Occipital lobe (tissue), 2 donors: ENCODE data around the gene PNPLA7. TPM values are rescaled to one million over a fixed set of nuclear protein-coding genes. Genes with fewer than 3 reads are reported as not detected.

ENCODE experiments used
- DNase-seq: peaks from one replicate; lab custom pipeline; 2025; lab: John Stamatoyannopoulos, UW
- total RNA-seq: library from RNA; depleted of rRNA; stranded (reverse); fragments of >200 nt; gene quantifications from one replicate; pipeline ENCODE4 v1.2.3, GENCODE V29; 2014

The PNPLA7 gene
- total RNA-seq, 1 donor from 2014 or later, result 0.94 TPM

GRCh38 chr9:137437691-137438590 lies 112.3 kb downstream of the PNPLA7 start:
- DNase-seq, result no peak

DNA sequence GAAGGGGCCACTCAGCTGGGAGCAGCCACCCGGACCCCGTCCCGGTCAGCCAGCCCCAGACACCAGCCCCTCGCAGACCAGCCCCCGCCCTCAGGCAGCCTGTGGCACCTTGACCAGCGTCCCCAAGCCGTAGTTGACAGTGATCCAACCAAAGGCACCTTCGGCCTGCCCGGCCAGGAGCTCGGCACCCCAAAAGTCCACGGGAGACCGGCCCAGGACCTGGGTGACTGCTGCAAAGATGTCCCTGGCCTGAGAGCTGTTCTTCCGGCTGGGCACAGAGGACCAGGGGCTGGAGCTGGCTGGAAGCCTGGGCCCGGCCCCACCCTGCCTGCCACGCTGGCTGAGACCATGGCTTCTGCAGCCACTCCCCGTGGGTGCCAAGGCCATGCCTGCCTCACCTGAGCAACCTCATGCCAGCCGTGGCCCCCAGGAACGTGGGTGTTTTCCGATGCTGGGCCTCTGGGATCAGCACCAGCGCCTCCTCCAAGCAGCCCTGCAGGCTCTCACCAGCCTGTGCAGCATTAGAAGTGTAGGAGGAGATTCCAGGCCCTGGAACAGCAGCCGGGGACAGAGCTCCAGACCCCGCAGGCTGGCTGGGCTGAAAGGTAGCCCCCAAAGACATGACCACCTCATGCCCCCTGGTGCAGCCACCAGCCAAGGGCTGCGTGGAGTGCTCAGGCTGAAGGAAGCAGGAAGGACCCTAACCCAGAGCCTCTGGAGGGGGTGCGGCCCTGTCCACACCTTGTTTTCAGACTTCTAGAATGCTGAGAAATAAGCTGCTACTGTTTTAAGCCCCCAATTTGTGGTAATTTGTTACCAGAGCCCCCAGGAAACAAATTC lies 113.2 kb downstream of the PNPLA7 start:
- DNase-seq, result no peak

DNA sequence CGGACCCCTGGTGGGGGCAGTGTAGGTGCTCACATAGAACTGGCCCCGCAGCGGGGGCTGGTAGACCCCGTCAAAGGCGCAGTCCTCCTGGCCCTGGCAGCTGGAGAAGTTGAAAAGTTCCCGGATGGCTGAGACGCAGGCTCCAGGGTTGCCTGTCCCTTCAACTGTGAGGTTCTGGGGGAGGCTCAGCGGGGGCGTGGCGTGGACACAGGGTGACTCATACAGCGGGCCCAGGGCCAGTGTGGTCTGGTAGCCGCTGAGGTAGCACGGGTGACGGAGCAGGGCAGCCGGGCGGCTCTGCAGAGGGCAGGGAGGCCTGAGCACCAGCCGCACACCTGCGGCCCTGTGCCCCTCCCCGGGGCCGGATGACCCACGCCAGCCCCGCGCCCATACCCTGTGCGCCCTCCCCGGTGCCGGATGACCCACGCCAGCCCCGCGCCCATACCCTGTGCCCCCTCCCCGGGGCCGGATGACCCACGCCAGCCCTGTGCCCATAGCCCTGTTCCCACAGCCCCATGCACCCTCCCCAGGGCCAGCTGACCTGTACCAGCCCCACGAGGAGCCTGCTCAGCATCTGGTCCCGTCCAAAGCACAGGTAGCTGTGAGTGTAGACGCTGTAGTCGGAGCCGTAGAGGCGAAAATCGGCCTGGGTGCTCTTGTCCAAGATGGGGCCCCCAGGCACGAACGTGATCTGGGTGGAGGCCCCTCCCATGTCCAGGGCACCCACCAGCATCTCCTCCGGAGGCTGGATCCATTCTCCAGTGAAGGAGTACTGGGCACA lies 114.0 kb downstream of the PNPLA7 start:
- DNase-seq, result no peak

DNA sequence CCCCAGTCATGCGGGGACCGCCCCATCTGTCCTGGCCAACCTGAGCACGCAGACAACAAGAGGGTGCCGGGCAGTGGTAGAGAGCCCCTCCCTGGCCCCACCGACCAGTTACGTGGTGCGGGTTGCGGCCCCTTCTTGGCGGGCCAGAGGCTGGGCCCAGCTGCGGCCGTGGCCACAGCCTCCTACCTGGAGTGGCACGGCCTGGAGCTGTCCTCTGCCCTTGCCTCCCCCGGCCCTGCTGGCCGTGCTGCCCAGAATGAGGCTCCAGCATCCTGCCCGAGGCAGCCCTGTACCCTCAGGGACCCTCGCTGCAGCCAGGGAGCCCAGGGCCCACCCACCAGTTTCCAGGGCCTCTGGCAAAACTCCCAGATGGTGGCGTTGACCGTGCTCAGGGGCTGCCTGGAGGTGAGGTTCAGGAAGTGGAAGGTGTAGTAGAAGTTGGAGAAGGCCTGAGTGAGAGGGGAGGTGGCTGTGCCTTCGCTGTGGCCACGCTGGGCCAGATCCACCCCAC lies 114.8 kb downstream of the PNPLA7 start:
- no peak for DNase-seq

GRCh38 chr9:137434498-137435380 lies 115.5 kb downstream of the PNPLA7 start:
- DNase-seq, result no peak

- no peak for DNase-seq
Measured at GRCh38 chr9:137433916-137434431, 116.2 kb downstream of the PNPLA7 start.

DNA sequence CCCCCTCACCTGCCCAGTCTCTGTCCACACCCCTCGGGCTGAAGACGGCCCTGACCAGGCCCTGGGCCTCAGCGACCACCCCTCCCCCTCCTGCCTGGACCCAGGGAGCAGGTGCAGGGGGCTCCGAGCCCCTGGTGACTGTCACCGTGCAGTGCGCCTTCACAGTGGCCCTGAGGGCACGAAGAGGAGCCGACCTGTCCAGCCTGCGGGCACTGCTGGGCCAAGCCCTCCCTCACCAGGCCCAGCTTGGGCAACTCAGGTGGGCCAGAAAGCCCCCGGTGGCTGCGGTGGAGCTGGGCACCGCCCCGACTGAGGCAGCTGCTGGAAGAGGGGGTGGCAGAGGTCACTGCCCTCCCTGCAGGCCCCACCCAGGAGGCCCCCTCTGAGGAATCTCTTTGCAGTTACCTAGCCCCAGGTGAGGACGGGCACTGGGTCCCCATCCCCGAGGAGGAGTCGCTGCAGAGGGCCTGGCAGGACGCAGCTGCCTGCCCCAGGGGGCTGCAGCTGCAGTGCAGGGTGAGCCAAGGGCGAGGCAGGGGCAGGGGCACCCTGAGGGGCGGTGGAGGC lies 116.8 kb downstream of the PNPLA7 start:
- DNase-seq, result no peak

DNA sequence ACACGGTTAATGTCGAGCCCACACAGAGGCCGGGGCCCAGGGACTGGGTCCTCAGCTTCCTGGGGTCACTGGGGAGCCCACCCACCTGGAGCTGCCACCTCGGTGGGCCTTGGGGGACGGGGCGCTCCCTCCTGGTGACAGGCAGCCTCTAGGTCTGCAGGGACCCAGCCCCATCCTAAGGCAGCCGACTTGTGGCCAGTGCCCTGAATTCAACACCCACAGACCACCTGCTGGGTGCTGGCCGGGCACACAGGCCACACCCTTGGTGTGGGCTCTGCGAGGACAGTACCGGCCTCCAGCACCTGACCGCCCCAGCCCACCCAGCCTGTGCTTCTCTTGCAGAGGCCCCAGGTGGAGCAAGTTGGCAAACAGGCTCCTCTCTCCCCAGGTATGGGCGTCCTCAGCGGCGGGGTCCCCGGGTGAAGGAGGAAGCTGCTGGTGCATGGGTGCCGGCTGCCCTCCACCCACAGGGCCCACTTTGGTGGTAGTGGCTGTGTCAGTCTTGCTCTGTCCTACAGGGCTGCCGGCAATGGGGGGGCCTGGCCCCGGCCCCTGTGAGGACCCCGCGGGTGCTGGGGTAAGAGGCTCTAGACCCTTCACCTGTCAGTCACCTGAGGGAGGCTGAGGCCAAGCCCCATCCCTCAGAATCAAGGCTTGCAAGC lies 117.4 kb downstream of the PNPLA7 start:
- DNase-seq, result no peak

DNA sequence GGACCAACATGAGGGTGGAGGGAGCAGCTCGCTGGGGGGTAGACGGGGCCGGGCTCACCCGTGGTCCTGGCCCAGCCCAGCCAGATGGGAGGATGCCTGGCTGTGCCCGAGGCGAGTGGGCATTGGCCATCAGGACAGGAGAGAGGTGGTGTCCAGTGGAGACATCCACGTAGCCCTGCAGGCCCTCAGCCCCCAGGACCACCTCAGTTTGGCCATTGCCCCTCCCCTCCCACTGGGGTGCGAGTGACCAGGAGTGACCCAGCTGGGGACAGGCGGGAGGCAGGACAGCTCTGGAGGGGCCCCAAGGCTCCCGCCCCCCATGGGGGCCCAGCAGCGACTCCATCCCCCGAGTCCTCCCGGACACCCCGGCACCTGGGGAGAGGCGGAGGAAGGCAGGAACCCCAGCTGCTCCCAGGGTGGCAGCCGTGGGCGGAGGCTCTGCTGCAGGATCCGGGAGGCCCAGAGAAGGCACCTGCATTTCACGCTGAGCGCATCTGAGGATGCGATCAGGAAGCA lies 118.7 kb downstream of the PNPLA7 start:
- DNase-seq, result no peak

DNA sequence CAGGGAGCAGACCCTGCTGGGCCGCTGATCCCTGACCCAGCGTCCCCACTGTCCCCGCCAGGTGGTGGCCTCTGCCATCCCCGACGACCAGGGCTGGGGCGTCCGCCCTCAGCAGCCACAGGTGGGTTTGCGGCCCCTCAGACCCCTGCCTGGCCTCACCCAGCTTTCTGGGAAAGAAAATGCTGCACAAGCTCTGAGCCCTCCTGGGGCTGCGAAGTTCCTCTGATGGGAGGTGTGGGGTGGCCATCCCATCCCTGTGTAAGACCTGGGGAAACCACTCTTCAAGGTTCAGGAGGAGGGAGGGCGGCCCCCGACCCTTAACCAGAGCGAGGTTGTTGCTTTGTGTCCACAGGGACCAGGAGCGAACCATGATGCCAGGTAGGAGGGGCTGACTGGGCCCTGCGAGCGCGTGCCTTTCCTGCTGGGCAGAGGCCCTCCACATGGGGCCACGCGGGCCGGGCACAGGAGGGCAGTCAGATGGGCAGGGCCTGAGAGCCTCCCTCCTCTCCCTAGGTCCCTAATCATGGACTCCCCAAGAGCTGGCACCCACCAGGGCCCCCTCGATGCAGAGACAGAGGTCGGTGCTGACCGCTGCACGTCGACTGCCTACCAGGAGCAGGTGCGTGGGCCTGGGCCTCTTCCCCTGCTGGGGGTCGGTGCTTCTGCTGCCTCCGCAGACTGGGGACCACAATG lies 119.3 kb downstream of the PNPLA7 start:
- no peak for DNase-seq

DNA sequence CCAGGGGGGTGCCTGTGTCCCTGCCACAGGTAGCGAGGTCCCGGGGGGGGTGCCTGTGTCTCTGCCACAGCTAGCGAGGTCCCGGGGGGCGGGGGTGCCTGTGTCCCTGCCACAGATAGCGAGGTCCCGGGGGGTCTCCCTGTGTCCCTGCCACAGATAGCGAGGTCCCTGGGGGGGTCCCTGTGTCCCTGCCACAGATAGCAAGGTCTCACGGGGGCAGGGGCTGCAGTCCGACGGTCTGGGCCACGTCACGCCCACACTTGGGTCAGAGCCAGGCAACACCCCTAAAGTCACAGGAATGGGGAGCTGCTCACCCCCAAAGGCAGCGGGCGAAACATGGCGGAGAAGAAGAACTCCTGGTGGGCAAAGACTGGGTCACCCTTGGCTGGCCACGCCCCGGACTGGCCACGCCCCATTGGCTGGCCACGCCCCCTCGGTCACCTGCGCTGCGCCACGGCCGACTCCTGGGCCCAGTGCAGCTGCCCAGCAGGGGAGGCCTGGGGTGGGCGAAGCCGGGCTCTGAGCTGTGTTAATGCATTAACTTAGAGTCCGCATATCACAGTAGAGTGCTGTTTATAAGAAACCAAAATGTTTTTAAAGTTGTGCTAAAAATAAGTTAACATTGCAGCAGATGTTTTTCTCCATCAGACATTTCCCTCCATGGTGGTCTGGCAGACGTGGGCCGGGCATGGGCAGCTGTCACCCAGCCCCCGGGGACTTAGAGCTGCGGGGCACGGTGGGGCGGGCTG lies 120.1 kb downstream of the PNPLA7 start:
- no peak for DNase-seq

DNA sequence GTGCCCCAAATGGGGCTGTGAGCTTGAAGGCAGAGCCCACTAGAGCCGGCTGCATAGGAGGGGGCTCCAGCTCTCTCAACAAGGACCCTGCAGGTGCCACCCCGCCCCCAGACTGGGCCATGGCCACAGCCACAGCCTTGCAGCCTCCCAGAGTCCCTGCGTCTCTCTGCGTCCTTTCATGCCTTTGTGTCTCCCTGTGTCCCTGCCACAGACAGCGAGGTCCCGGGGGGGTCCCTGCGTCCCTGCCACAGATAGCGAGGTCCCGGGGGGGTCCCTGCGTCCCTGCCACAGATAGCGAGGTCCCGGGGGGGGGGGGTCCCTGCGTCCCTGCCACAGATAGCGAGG lies 120.7 kb downstream of the PNPLA7 start:
- no peak for DNase-seq

DNA sequence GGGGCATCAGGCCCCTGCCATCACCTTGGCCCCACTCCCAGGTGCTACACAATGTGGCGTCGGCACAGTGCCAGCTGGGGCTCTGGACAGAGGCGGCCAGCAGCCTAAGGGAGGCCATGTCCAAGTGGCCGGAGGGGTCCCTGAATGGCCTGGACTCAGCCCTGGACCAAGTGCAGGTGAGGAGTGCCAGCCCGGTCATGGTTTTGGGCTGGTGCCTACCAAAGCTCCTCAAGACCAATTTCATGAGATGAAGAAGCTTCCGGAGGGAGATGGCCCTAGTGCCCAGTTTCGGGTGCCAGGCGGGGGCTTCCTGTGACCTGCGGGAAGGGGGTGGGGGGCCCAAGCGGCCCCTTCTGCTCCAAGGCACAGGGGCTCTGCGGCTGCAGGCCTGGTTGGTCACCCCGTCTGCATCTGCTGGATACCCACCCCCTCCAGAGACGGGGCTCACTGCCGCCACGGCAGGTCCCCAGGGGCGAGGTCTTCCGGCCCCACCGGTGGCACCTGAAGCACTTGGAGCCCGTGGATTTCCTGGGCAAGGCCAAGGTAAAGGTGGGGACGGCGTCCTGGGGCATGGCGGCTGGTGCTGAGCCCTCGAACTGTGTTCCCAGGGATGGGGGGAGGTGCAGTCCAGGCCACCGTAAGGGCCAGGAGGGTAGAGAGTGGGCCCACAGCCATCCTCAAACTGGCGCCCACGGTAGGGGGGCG lies 121.2 kb downstream of the PNPLA7 start:
- no peak for DNase-seq

DNA sequence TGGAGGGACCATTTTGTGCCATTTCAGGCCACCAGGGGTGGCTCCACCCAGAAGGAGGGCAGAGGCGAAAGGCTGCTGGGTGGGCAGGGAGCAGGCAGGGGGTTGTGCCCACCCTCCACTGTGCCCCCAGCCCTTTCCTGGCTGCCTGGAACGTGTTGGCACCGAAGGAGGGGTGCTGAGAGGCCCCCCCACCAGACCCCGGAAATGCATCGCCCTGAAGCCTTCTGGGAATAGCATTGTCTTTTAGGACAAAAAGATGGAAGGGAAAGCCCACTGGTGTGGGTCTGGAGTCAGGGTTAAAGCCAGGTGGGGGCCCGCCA lies 121.9 kb downstream of the PNPLA7 start:
- no peak for DNase-seq

DNA sequence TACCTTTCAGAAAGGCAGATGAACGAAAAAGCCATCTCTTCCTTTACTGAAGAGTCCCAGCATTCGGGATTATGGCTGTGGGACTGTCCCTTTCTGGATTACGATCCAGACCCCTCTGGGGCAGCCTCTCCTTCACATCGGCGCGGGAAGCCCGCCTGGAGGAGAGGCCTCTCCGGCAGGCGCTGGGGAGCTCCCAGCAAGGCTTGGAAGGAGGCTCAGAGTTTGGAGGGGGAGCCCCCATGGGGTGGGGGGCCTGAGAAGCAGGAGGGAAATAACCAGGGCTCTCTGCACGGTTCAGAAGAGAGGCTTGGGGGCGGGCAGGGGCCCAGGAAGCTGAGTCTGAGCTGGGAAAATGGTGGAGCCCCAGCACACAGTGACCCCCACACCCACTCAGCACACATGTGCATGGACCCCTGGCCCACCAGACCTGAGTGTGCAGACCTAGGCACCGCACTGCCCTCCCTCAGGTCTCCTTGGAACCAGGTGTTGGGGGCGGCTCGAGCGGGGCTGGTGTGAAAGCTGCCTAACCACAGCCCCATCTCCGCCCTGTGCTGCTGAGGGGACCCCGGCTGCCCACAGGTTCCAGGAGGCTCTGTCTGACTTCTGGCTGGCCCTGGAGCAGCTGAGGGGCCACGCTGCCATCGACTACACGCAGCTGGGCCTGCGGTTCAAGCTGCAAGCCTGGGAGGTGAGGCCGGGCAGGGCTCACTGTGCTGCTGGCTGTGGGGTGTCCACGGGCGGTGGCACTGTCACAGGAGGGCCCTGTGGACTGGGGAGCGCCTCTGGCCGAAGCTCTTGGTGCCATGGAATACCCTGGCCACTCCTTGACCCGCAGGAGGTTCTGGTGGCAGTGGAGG lies 122.5 kb downstream of the PNPLA7 start:
- DNase-seq, result no peak

- DNase-seq, result no peak
Measured at GRCh38 chr9:137426018-137426681, 124.1 kb downstream of the PNPLA7 start.
